HepG2 (cell line): Measurements from ENCODE around the gene PTPMT1. TPM values are rescaled to one million over a fixed set of nuclear protein-coding genes. Genes with fewer than 3 reads are reported as not detected.

Experiments used
- BRCA1 ChIP-seq: sonication (generic); formaldehyde crosslinking; IDR thresholded peaks from 2 replicates; pipeline ENCODE4 v1.4.0; 2020; ENCODE audit warnings: missing genetic modification reagents
- CBX5 ChIP-seq: sonication (generic); formaldehyde crosslinking; IDR thresholded peaks from 2 replicates; pipeline ENCODE4 v1.4.0; 2020; ENCODE audit warnings: missing genetic modification reagents, borderline replicate concordance
- FOXK2 ChIP-seq: fragments of 450-650 bp; IDR thresholded peaks from 2 replicates; pipeline ENCODE4 v1.6.1; 2016
- HCFC1 ChIP-seq: fragments of 150-350 bp; IDR thresholded peaks from 2 replicates; pipeline ENCODE4 v1.6.1; 2014; ENCODE audit warnings: low read depth, low read length
- KLF13 ChIP-seq: sonication (generic); formaldehyde crosslinking; IDR thresholded peaks from 2 replicates; pipeline ENCODE4 v1.4.0; 2020; ENCODE audit warnings: mild to moderate bottlenecking, missing genetic modification reagents
- MEF2D ChIP-seq: sonication (generic); formaldehyde crosslinking; IDR thresholded peaks from 2 replicates; pipeline ENCODE4 v1.5.1; 2020; ENCODE audit warnings: mild to moderate bottlenecking, missing genetic modification reagents
- MYNN ChIP-seq: sonication (generic); formaldehyde crosslinking; IDR thresholded peaks from 2 replicates; pipeline ENCODE4 v1.4.0; 2020; ENCODE audit warnings: mild to moderate bottlenecking, low read depth, missing genetic modification reagents
- NCOA1 ChIP-seq: sonication (generic); formaldehyde crosslinking; IDR thresholded peaks from 2 replicates; pipeline ENCODE4 v1.9.0; 2021; ENCODE audit warnings: missing genetic modification reagents
- NR1H2 ChIP-seq: sonication (generic); formaldehyde crosslinking; IDR thresholded peaks from 2 replicates; pipeline ENCODE4 v1.8.1; 2022; ENCODE audit warnings: low read depth, missing genetic modification reagents, borderline replicate concordance
- NR2C2 ChIP-seq: sonication (generic); formaldehyde crosslinking; IDR thresholded peaks from 2 replicates; pipeline ENCODE4 v1.4.0; 2020; ENCODE audit warnings: missing genetic modification reagents, mild to moderate bottlenecking, moderate library complexity, borderline replicate concordance
- RARA ChIP-seq: IDR thresholded peaks from 2 replicates; pipeline ENCODE4 v1.6.1; 2016; ENCODE audit warnings: missing genetic modification reagents, missing compliant biosample characterization
- RFXANK ChIP-seq: IDR thresholded peaks from 2 replicates; pipeline ENCODE4 v1.6.1; 2016
- SMAD9 ChIP-seq: sonication (generic); formaldehyde crosslinking; IDR thresholded peaks from 2 replicates; pipeline ENCODE4 v1.5.1; 2020; ENCODE audit warnings: mild to moderate bottlenecking, missing genetic modification reagents
- ZNF138 ChIP-seq: sonication (generic); formaldehyde crosslinking; IDR thresholded peaks from 2 replicates; pipeline ENCODE4 v1.5.0; 2020; ENCODE audit warnings: mild to moderate bottlenecking, low read depth, missing genetic modification reagents
- ZNF232 ChIP-seq: sonication (generic); formaldehyde crosslinking; IDR thresholded peaks from 2 replicates; pipeline ENCODE4 v1.4.0; 2020; ENCODE audit warnings: missing genetic modification reagents, borderline replicate concordance
- ZNF672 ChIP-seq: sonication (generic); formaldehyde crosslinking; IDR thresholded peaks from 2 replicates; pipeline ENCODE4 v1.8.1; 2022; ENCODE audit warnings: missing genetic modification reagents
- ZNF674 ChIP-seq: sonication (generic); formaldehyde crosslinking; IDR thresholded peaks from 2 replicates; pipeline ENCODE4 v1.5.0; 2020; ENCODE audit warnings: low read depth, mild to moderate bottlenecking, missing genetic modification reagents
- ZSCAN29 ChIP-seq: sonication (generic); formaldehyde crosslinking; conservative IDR thresholded peaks from 2 replicates; pipeline ENCODE4 v1.4.0; 2020; ENCODE audit warnings: mild to moderate bottlenecking, missing genetic modification reagents
- polyA plus RNA-seq, 8 experiments: library from polyadenylated mRNA; depleted of rRNA in 3 of 8; stranded (reverse) in 7 of 8; unstranded in 1 of 8; fragments of >200 nt; fragmentation: Illumina TruSeq in 4 of 8; extraction: Trizol in 4 of 8; gene quantifications; 2 replicates each; pipeline versions ENCODE4 v1.2.1 to v1.2.3, GENCODE V29; 2011 to 2016; ENCODE audit warnings: low read depth in 4 of 8, missing spikeins in 1 of 8, mixed read lengths in 1 of 8; ENCODE audit not compliant: insufficient read depth in 1 of 8
- total RNA-seq, 5 experiments: library from RNA; depleted of rRNA; stranded (reverse); fragments of >200 nt; fragmentation: Illumina TruSeq; extraction: Trizol; gene quantifications; 2 replicates each; pipeline ENCODE4 v1.2.3, GENCODE V29; 2016; ENCODE audit warnings: low read depth in 1 of 5
- TF ChIP-seq, protein P1 (sequence below): sonication (generic); formaldehyde crosslinking; conservative IDR thresholded peaks from 2 replicates; pipeline ENCODE4 v1.8.0; 2022; ENCODE audit warnings: low read depth, missing genetic modification reagents
- TF ChIP-seq, protein P2 (sequence below): IDR thresholded peaks from 2 replicates; pipeline ENCODE4 v1.6.1; 2016; ENCODE audit warnings: low read depth, borderline replicate concordance
- TF ChIP-seq, protein P3 (sequence below): sonication (generic); formaldehyde crosslinking; IDR thresholded peaks from 2 replicates; pipeline ENCODE4 v1.4.0; 2020; ENCODE audit warnings: missing genetic modification reagents
- TF ChIP-seq, protein P4 (sequence below): sonication (generic); formaldehyde crosslinking; IDR thresholded peaks from 2 replicates; pipeline ENCODE4 v1.5.0; 2020; ENCODE audit warnings: mild to moderate bottlenecking, low read depth, missing genetic modification reagents, borderline replicate concordance
- TF ChIP-seq, protein P5 (sequence below): sonication (generic); formaldehyde crosslinking; conservative IDR thresholded peaks from 2 replicates; pipeline ENCODE4 v1.4.0; 2020; ENCODE audit warnings: missing genetic modification reagents
- TF ChIP-seq, protein P6 (sequence below): IDR thresholded peaks from 2 replicates; pipeline ENCODE4 v1.6.1; 2016

The PTPMT1 gene
- total and polyA plus RNA-seq, 2 of the 13 experiments (the other 11 are each of a cell fraction or from before 2014, with no cell fraction given), result 55.6 to 129 TPM

DNA sequence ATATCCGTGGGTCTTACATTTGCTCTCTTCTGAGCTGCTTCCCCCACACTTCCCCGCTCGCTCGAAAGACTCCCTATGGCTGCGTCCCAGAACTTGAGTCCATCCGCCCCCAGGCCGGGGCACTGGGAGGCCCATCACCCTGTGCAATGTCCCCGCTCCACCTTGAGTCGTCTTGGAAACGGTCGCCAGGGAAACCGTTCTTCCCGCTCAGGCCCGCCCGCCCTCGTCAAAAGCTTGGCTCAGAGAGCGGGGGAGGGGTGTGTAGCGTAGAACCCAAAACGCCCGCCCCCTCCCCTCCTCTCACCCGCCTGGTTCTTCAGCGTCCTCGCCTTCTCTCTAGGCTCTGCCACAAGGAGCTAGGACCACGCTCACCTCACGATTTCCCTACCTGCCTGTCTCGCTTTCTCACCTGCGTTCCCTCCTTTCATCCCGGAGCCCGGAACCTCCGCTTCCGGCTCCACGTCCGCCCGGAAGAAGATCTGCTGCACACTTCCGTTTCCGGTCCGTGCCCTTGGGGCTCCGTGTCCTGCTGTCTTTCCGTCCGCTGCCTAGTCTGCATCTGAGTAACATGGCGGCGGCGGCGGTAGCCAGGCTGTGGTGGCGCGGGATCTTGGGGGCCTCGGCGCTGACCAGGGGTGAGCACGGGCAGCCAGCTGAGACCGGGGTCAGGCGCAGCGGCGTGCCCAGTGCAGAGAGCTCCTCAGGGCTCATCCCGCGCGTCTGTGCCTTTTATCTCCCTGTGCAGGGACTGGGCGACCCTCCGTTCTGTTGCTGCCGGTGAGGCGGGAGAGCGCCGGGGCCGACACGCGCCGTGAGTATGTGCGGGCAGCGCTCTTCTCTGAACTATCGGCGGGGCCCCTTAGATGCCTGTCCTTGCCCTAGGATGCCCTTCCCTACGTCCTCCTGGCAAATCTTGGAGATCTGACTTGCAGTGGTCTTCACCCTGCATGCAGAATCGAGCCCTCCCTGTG, 13.4 kb downstream of the PTPMT1 start, which contains the start of the genes KBTBD4 and NDUFS3 (continued):
- peak; percentile 52; the same call in 1 of the 2 replicates for TF ChIP-seq RARA
- TF ChIP-seq BRCA1 (CRISPR knock-in tag), result no peak
- TF ChIP-seq ZNF674 (CRISPR knock-in tag), result no peak
- TF ChIP-seq SMAD9, result peak; percentile 71
- TF ChIP-seq MEF2D (CRISPR knock-in tag), result no peak; the same call in 1 of the 2 replicates
- peak; percentile 68; the same call in 1 of the 2 replicates for TF ChIP-seq FOXK2
- TF ChIP-seq HCFC1, result peak; percentile 89
- TF ChIP-seq CBX5 (CRISPR knock-in tag), result peak; percentile 99
- TF ChIP-seq NR1H2 (CRISPR knock-in tag), result no peak
- TF ChIP-seq ZNF672 (CRISPR knock-in tag), result no peak; the same call in 1 of the 2 replicates
- TF ChIP-seq RFXANK (CRISPR knock-in tag), result peak; percentile 57; the same call in 1 of the 2 replicates
- TF ChIP-seq, protein P1, sequence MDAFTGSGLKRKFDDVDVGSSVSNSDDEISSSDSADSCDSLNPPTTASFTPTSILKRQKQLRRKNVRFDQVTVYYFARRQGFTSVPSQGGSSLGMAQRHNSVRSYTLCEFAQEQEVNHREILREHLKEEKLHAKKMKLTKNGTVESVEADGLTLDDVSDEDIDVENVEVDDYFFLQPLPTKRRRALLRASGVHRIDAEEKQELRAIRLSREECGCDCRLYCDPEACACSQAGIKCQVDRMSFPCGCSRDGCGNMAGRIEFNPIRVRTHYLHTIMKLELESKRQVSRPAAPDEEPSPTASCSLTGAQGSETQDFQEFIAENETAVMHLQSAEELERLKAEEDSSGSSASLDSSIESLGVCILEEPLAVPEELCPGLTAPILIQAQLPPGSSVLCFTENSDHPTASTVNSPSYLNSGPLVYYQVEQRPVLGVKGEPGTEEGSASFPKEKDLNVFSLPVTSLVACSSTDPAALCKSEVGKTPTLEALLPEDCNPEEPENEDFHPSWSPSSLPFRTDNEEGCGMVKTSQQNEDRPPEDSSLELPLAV (CRISPR knock-in tag), result peak; percentile 93; the same call in 1 of the 2 replicates
- TF ChIP-seq NR2C2 (CRISPR knock-in tag), result peak; percentile 96
- TF ChIP-seq, protein P2, sequence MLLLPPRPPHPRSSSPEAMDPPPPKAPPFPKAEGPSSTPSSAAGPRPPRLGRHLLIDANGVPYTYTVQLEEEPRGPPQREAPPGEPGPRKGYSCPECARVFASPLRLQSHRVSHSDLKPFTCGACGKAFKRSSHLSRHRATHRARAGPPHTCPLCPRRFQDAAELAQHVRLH (CRISPR knock-in tag), result peak; percentile 98
- peak; percentile 95 for TF ChIP-seq MYNN (CRISPR knock-in tag)
- peak; percentile 67; the same call in 1 of the 2 replicates for TF ChIP-seq ZSCAN29 (CRISPR knock-in tag)
- TF ChIP-seq, protein P3, sequence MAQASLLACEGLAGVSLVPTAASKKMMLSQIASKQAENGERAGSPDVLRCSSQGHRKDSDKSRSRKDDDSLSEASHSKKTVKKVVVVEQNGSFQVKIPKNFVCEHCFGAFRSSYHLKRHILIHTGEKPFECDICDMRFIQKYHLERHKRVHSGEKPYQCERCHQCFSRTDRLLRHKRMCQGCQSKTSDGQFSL (CRISPR knock-in tag), result no peak
- TF ChIP-seq ZNF138, result peak; percentile 65; the same call in 1 of the 2 replicates
- peak; percentile 36; the same call in 1 of the 2 replicates for TF ChIP-seq ZNF232
- 0 out of 2 replicates have a peak, but pooled peaks have one; percentile 72 for TF ChIP-seq KLF13 (CRISPR knock-in tag)
- TF ChIP-seq, protein P4, sequence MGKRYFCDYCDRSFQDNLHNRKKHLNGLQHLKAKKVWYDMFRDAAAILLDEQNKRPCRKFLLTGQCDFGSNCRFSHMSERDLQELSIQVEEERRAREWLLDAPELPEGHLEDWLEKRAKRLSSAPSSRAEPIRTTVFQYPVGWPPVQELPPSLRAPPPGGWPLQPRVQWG (CRISPR knock-in tag), result no peak
- TF ChIP-seq, protein P5, sequence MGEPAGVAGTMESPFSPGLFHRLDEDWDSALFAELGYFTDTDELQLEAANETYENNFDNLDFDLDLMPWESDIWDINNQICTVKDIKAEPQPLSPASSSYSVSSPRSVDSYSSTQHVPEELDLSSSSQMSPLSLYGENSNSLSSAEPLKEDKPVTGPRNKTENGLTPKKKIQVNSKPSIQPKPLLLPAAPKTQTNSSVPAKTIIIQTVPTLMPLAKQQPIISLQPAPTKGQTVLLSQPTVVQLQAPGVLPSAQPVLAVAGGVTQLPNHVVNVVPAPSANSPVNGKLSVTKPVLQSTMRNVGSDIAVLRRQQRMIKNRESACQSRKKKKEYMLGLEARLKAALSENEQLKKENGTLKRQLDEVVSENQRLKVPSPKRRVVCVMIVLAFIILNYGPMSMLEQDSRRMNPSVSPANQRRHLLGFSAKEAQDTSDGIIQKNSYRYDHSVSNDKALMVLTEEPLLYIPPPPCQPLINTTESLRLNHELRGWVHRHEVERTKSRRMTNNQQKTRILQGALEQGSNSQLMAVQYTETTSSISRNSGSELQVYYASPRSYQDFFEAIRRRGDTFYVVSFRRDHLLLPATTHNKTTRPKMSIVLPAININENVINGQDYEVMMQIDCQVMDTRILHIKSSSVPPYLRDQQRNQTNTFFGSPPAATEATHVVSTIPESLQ (CRISPR knock-in tag), result peak; percentile 88; the same call in 1 of the 2 replicates
- TF ChIP-seq, protein P6, sequence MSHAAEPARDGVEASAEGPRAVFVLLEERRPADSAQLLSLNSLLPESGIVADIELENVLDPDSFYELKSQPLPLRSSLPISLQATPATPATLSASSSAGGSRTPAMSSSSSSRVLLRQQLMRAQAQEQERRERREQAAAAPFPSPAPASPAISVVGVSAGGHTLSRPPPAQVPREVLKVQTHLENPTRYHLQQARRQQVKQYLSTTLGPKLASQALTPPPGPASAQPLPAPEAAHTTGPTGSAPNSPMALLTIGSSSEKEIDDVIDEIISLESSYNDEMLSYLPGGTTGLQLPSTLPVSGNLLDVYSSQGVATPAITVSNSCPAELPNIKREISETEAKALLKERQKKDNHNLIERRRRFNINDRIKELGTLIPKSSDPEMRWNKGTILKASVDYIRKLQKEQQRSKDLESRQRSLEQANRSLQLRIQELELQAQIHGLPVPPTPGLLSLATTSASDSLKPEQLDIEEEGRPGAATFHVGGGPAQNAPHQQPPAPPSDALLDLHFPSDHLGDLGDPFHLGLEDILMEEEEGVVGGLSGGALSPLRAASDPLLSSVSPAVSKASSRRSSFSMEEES, result peak; percentile 79
- 0 out of 2 replicates have a peak, but pooled peaks have one; percentile 83 for TF ChIP-seq NCOA1 (CRISPR knock-in tag)
